ENCODE data around the gene SDK1. TPM values are rescaled to one million over a fixed set of nuclear protein-coding genes. Genes with fewer than 3 reads are reported as not detected.

The SDK1 gene
- total and polyA plus RNA-seq, 2 donors (not counting 3 experiments of a cell fraction or from before 2014, with no cell fraction given) = 1.6 to 3.9 TPM

DNA sequence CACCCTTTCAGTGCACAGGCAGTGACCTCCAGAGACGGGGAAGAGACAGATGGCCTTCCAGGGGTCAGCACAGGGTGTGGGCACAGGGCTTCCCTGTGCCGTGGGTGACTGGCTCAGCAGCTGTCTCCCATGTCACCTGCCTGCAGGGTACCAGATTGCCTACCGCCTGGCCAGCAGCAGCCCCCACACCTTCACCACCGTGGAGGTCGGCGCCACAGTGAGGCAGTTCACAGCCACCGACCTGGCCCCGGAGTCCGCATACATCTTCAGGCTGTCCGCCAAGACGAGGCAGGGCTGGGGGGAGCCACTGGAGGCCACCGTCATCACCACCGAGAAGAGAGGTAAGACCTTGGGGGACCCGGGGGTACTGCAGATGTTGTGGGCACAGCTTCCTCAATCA lies 844.5 kb downstream of the SDK1 start:
- BruUV-seq (replicated peaks) = no TSS peak
- Histone ChIP-seq H3K4me2 (ENCODE audit: insufficient read depth, low read length) (no peak overlapping the region), H3K27me3 (ENCODE audit: control insufficient read depth in 2 of 2, insufficient read depth in 2 of 2, low read length in 2 of 2) (no peaks in the 10 kb centered on the region), H3K36me3 (ENCODE audit: control insufficient read depth in 2 of 2, extremely low read depth in 1 of 2, insufficient read depth in 2 of 2, low read length in 2 of 2) (no peaks in the 10 kb centered on the region), H4K20me1 (replicated peaks; ENCODE audit: control insufficient read depth, extremely low read depth, insufficient read depth, low read length) (no peaks in the 10 kb centered on the region), H3K4me1 (ENCODE audit: control insufficient read depth, extremely low read depth, insufficient read depth, low read length) (no peaks in the 10 kb centered on the region), H3K9me1 (replicated peaks; ENCODE audit: control insufficient read depth, extremely low read depth, insufficient read depth, low read length) (no peaks in the 10 kb centered on the region), H3K79me2 (ENCODE audit: control insufficient read depth, insufficient read depth, low read length) (no peaks in the 10 kb centered on the region), H3K4me3 (replicated peaks in 1 of 3; ENCODE audit: insufficient read depth in 1 of 3, low read depth in 1 of 3, low read length in 3 of 3) (no peak overlapping the region), H3K9me3 (replicated peaks; ENCODE audit: control insufficient read depth, insufficient read depth, low read length) (no peaks in the 10 kb centered on the region), H3K27ac (ENCODE audit: insufficient read depth, low read depth, low read length) (no peak overlapping the region), H2AFZ (ENCODE audit: low read depth, low read length) (no peak overlapping the region), H3K9ac (replicated peaks; ENCODE audit: extremely low read depth, insufficient read depth, low read length) (no peak overlapping the region)
- DNase-seq (ENCODE audit: low read depth, low spot score) = no peak
- intact Hi-C loops (cut with micrococcal nuclease) (no loop called here), dilution Hi-C loops (cut with MboI; ENCODE audit: extremely low pct_ligation_motif_present, low sequenced_read_pairs) (no loop called here)
- TF ChIP-seq FOS (IDR thresholded peaks at IDR 0.05; ENCODE audit: borderline replicate concordance, insufficient read depth, low read length) (no peak), GATA2 (IDR thresholded peaks at IDR 0.05; ENCODE audit: insufficient read depth, insufficient read length, low read depth, low read length) (no peak), POLR2AphosphoS5 (IDR thresholded peaks at IDR 0.05; ENCODE audit: insufficient read depth, low read depth, low read length) (no peak), EZH2 (IDR thresholded peaks at IDR 0.05; ENCODE audit: borderline replicate concordance, low read depth, low read length, severe bottlenecking) (no peak)
- TF ChIP-seq, protein P1, sequence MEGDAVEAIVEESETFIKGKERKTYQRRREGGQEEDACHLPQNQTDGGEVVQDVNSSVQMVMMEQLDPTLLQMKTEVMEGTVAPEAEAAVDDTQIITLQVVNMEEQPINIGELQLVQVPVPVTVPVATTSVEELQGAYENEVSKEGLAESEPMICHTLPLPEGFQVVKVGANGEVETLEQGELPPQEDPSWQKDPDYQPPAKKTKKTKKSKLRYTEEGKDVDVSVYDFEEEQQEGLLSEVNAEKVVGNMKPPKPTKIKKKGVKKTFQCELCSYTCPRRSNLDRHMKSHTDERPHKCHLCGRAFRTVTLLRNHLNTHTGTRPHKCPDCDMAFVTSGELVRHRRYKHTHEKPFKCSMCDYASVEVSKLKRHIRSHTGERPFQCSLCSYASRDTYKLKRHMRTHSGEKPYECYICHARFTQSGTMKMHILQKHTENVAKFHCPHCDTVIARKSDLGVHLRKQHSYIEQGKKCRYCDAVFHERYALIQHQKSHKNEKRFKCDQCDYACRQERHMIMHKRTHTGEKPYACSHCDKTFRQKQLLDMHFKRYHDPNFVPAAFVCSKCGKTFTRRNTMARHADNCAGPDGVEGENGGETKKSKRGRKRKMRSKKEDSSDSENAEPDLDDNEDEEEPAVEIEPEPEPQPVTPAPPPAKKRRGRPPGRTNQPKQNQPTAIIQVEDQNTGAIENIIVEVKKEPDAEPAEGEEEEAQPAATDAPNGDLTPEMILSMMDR (IDR thresholded peaks at IDR 0.05; ENCODE audit: extremely low read depth in 1 of 2, insufficient read depth in 1 of 2, low read depth in 1 of 2, low read length in 2 of 2) = no peak
- TF ChIP-seq, protein P2, sequence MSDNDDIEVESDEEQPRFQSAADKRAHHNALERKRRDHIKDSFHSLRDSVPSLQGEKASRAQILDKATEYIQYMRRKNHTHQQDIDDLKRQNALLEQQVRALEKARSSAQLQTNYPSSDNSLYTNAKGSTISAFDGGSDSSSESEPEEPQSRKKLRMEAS (IDR thresholded peaks at IDR 0.05; ENCODE audit: insufficient read depth, insufficient read length) = no peak
- no peak for FAIRE-seq
- ChIA-PET CTCF (no interaction called here), POLR2A (no interaction called here)

Measured in endothelial cell of umbilical vein (primary cell).